HG02840 (cell line): ENCODE data around the gene AXIN1.
"Not testable (repeated sequence)": the region's sequence is repeated elsewhere in the genome, so short reads cannot be mapped to it uniquely, and the experiment has no call there.

ENCODE experiments used
- ATAC-seq: cut with Tn5 transposase; IDR thresholded peaks from one replicate; pipeline ENCODE4 v1.9.1; 2021; ENCODE audit warnings: mild to moderate bottlenecking, moderate library complexity, moderate number of reproducible peaks; ENCODE audit not compliant: unreplicated experiment, low FRiP score

Gene AXIN1

GRCh38 chr16:270381-271255, 81.9 kb downstream of the AXIN1 start:
- no peak for ATAC-seq

- no peak for ATAC-seq
These were observed 83.3 kb downstream of the AXIN1 start for GRCh38 chr16:269061-269796.

- no peak for ATAC-seq
These were observed 84.1 kb downstream of the AXIN1 start for GRCh38 chr16:268141-269053.

GRCh38 chr16:267562-267961, 85.0 kb downstream of the AXIN1 start:
- ATAC-seq = not testable (repeated sequence)

GRCh38 chr16:266258-267164, 86.0 kb downstream of the AXIN1 start:
- no peak for ATAC-seq

- no peak for ATAC-seq
These were observed 86.8 kb downstream of the AXIN1 start for GRCh38 chr16:265711-266110.

- no peak for ATAC-seq
These were observed 87.5 kb downstream of the AXIN1 start for GRCh38 chr16:265002-265529.

- ATAC-seq = no peak
These were observed 88.0 kb downstream of the AXIN1 start for GRCh38 chr16:264440-264951.

GRCh38 chr16:263944-264343, 88.6 kb downstream of the AXIN1 start:
- no peak for ATAC-seq

GRCh38 chr16:263182-263774, 89.2 kb downstream of the AXIN1 start:
- ATAC-seq = no peak

- ATAC-seq = no peak
These were observed 90.3 kb downstream of the AXIN1 start for GRCh38 chr16:262121-262745.

- ATAC-seq = no peak
These were observed 91.4 kb downstream of the AXIN1 start for GRCh38 chr16:261031-261691.

GRCh38 chr16:260326-260725, 92.2 kb downstream of the AXIN1 start:
- no peak for ATAC-seq

GRCh38 chr16:259814-260253, 92.7 kb downstream of the AXIN1 start:
- no peak for ATAC-seq

- no peak for ATAC-seq
These were observed 93.3 kb downstream of the AXIN1 start for GRCh38 chr16:259226-259625.

- not testable (repeated sequence) for ATAC-seq
These were observed 94.4 kb downstream of the AXIN1 start for GRCh38 chr16:258091-258490.

GRCh38 chr16:255183-255582, 97.3 kb downstream of the AXIN1 start:
- ATAC-seq = no peak

- no peak for ATAC-seq
These were observed 98.1 kb downstream of the AXIN1 start for GRCh38 chr16:254461-254860.
